Activated naive CD4-positive, alpha-beta T cell treated with Interleukin-2 at 50 U/mL for 16 hours (primary cell): ENCODE measurements around the gene SLC5A7.

ENCODE experiments used
- DNase-seq: peaks from one replicate; pipeline ENCODE4 v3.0.0-alpha.2; 2020

Gene SLC5A7

DNA sequence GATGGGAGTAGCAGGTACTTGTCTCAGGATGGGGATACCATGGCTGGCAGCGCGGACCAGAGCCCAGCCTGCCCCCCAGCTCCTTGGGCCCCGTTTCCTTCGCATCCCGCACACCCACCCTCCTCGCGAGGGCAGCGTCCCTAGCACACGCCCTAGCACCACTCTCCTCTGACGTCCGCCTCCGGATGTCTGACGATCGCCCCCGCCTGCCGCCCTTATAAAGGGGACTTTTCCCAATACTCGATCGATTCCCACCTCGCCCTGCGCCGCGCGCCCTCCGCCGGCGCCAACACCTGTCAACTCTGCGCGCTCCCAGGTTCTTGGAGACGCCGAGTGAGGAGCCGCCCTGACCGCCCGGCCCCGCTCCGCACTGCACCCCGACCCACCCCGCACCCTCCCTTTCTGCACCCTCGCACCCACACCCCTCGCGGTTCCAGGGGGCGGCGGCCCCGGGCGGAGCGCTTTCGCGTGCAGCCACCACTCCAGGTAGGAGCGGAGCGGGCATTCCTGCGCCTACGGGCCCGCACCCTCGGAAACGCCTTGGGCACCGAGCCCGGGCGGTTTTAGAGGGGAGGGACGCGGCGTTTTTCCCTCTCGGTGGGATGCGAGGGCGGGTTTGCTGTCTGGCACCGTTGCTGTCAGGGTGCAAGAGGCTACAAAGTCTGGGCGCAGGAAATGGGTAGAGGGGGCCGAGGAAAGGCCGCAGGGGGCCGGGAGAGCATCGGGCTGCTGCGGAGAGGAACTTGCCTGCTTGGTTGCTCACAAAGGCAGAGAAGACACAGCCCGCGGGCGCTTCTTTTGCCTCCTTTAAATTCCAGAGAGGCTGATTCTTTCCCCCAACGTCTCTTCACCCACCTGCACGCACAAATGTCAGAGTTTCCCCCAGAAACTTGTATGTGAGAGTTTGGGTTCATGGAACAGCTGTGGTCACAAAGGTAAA, at the start of gene SLC5A7:
TSS of gene SLC5A7 (plus strand) at position 247 of the 940 bp plus-strand sequence. CDS start 1,632 bp downstream, outside the sequence.
- no peak for DNase-seq

DNA sequence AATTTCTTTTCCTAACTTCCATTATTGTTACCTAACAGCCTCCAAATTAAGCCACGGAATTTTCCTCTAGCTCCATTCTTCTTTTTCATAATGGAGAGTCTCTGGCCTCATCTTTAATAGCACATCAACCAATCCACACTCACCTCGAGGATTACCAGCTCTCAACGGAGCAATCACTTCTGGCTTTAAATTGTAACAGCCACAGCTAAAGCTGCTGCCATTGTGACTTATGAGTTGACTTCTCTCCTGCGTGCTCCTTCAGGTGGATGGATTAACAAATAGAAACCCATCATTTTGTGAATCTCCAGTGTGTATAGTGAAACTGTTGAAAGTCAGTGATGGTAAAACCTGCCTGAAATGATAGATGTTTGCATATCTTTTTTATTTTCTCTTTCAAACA, 24.9 kb upstream of the SLC5A7 start:
- DNase-seq, result no peak

- DNase-seq, result no peak
Measured at GRCh38 chr2:107964185-107964584, 22.1 kb upstream of the SLC5A7 start.

DNA sequence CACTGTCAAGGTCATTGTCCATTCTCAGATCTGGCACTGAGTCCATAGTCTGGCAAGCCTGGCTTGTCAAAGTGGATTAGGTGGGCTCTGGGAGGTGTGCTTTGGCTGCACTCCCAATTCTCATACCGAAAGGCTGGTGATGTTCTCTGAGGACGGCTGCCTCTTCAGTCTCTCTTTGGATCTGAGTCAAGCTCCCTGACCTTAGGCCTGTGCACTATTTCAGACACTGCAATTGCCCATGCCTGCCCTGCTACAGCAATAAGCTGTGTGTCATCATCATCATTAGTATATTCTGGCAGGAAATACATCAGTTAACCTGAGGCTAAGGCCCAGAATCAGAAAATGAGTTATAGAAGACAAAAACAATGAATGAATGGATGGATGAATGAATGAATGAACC, 1.6 kb upstream of the SLC5A7 start:
- no peak for DNase-seq

DNA sequence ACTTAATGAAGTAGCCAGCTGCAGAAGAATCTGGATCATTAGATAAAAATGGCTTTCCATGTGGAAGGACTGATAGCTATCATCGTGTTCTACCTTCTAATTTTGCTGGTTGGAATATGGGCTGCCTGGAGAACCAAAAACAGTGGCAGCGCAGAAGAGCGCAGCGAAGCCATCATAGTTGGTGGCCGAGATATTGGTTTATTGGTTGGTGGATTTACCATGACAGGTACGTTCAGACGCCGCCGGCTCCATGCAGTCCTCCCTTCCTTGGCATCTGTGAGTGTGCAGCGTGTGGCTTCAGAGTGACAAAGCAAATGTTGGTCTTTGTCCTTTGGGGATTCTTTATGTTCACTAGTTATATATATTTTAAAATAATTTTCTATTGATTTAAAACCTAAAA, 1.8 kb downstream of the SLC5A7 start:
- DNase-seq, result no peak

GRCh38 chr2:107989445-107989844, 3.1 kb downstream of the SLC5A7 start:
- DNase-seq, result no peak

DNA sequence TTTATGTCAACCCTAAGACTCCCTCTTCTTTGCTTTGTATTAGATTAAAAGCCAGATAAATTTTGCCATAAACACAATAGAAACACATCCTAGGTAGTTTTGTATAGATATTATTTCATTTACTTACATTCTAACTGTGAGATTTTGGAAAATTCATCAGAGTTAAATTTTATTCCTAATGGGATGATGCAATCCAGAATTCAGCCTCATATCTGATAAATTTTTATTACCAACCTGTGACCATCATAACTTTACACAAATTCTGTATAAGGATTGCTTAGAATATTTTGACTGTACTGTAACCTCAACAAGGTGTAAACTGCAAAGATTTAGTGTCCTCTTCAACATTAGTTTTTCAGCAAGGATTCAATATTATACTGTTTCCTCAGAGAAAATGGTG, 4.4 kb downstream of the SLC5A7 start:
- no peak for DNase-seq

DNA sequence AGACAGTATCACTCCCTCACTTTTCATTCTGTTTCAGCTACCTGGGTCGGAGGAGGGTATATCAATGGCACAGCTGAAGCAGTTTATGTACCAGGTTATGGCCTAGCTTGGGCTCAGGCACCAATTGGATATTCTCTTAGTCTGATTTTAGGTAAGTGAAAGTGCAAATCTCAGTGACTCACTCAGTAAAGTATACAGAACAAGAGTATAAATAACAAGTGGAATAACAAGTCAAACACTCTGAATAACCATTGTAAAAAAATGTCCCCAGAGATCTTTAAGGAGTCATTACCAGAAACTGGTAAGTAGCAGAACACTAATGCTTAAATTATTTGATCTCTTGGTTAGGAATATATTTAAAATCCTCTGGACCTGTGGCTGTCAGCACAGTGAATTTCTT, 5.7 kb downstream of the SLC5A7 start:
- DNase-seq, result no peak

DNA sequence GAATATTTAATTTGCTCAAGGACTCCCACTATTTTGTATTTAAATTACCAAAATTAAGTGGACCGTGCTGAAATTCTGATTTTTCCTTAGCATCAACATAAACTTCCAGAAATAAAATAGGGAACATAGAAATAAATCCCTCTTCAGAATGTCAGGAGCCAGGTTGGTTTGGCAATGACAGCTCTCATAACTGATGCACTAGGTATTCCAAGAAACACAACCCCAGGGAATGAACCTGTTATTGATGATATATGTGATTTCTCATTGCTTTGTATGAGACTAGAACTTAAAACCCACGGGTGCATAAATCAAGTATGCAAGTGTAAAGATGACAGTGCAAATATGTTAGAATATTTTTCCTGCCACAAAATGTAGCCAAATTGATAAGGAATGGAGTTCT, 12.8 kb downstream of the SLC5A7 start:
- no peak for DNase-seq

- no peak for DNase-seq
Measured at GRCh38 chr2:108010912-108011591, 24.7 kb downstream of the SLC5A7 start.

DNA sequence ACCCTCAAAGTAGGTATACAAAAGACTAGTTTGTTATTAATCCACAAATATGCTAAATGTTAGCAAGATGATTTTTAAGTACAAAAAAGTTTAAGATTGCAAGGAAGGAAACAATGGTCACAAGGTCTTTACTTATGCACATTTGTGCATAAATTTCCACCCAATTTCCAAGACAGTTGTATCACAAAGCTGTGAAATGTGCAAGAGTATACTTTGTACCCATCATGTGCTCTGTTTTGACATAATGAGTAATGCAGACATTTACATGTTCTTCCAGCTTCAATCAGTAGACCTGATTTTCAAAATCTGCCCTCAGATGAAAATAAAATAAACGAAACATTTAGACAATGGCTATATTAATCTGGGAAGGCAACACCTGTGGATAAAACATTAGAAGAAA, 27.0 kb downstream of the SLC5A7 start:
- DNase-seq, result no peak

GRCh38 chr2:108022628-108023027, 36.3 kb downstream of the SLC5A7 start:
- DNase-seq, result no peak

GRCh38 chr2:108023776-108024175, 37.5 kb downstream of the SLC5A7 start:
- DNase-seq, result no peak

GRCh38 chr2:108026092-108026794, 39.9 kb downstream of the SLC5A7 start:
- DNase-seq, result no peak

- DNase-seq, result no peak
Measured at GRCh38 chr2:108029496-108029895, 43.2 kb downstream of the SLC5A7 start.

GRCh38 chr2:108029912-108030311, 43.6 kb downstream of the SLC5A7 start:
- no peak for DNase-seq

DNA sequence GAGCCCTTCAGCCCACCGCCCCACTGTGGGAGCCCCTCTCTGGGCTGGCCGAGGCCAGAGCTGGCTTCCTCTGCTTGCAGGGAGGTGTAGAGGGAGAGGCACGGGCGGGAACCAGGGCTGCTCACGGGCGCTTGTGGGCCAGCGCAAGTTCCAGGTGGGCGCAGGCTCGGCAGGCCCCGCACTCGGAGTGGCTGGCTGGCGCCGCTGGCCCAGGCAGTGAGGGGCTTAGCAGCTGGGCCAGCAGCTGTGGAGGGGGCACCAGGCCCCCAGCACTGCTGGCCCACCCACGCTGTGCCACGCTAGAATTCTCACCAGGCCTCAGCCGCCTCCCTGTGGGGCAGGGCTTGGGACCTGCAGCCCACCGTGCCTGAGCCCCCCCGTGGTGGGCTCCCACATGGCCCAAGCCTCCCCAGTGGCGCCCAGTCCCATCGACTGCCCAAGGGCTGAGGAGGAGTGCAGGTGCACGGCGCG, 45.2 kb downstream of the SLC5A7 start:
- DNase-seq, result no peak

DNA sequence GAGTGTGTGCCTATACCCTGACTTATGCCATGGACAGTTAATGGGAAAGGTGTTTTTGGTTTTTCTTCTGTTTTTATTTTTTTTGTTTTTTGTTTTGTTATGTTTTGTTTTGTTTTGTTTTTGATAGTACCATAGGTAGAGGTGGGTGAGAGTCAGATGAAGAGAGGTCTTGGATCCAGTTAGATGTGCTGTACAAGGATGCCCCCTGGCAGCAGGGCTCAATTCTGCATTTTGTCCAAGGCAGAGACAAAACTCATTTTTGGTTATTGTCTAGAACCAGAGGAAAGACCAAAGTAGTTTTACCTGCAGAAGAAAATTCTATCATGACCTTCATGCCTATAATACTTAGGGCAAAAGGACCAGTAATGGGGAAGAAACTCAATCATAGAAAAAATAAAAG, 48.5 kb downstream of the SLC5A7 start:
- no peak for DNase-seq

DNA sequence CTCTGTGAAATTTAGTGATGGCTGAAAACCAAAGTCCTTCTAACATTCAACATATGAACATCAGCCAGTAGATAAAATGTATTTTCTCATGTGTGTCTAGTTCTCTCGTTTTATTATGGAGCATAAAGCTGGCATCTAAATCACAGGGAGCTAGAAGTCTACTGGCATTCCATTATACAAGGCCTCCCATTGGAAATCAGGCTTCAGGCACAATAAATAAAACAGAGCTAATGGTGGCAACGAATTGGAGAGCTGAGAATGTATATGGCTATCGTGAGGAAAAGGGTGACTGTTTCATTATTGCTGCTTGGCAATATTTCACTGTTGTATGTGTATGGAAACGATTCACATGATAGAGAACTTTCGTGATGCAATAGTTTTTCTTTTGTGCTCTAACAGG, 62.4 kb downstream of the SLC5A7 start:
- DNase-seq, result no peak

DNA sequence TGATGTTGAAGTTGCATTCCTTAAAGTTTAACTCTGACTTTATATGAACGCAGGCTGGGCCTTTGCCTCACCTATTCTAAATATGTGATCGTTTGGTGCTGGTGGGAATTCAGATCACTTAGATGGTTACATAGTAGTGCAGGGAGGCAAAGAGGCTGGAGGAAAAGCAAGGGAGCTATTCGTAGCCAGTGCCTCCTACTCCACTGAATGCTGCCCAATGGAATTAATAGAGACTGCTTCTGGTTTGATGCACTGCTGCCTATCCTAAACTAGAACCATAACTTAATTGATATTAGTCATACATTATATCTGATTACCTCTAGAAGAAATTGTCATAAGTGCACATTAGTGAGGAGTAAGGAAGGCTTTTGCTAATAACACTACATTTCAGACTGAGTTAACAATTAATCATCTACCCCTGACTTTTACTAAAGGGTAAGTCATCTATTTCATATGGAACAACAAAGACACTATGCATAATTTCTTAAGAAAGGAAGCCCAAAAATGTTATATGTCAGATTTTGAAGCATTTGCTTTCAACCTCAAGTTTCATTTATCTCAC, 72.3 kb downstream of the SLC5A7 start:
- no peak for DNase-seq

- DNase-seq, result no peak
Measured at GRCh38 chr2:108061439-108062042, 75.2 kb downstream of the SLC5A7 start.
